Measurements from ENCODE around the gene CD84.

The CD84 gene

DNA sequence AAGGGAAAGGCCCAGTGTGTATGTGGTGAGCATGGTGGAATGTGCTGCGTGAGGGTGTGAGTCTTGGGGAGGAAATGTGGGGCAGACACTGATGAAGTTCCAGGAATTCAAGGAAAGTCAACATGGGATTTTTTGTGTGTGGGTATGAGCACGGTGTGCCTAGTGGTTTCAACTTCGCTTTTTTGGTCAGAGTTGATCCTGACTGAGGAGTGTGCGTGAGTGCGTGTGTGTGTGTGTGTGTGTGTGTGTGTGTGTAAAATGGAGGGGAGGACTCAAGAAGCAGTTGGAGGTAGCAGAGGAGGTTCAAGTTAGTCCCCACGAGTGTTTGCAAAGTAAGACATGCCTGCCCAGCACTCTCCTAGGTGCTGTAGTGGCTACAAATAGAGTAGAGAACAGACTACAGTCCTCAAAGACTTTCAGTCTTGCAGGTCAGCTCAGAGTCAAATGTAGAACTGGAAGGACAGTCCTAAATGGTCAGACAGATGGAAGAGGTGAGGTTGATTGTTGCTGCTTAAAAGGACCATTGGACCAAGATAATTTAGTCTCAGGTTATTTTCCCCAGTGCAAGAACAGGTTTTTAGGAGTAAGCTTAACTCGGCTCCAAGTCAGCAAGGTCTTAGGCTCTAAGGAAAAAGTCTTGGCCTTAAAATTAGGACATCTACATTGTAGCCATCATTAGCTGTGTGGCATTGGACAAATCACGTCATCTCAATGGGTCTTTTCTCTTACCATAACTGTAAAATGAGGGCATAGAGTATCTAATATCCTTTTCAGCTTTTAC, 42.5 kb upstream of the CD84 start:
- Histone ChIP-seq H3K4me3 (ENCODE audit: low read length) (no peak overlapping the region), H3K27ac (ENCODE audit: low read length) (no peak overlapping the region), H3K4me1 (ENCODE audit: insufficient read depth, low read length) (no peaks in the 10 kb centered on the region), H3K36me3 (ENCODE audit: insufficient read depth, low read depth, low read length) (no peaks in the 10 kb centered on the region), H3K9me3 (ENCODE audit: insufficient read depth, low read depth, low read length) (0 out of 2 replicates have a peak, but pooled peaks cover 4% of the 10 kb centered on the region), H3K27me3 (ENCODE audit: insufficient read depth, low read length) (no peaks in the 10 kb centered on the region), H3K9ac (ENCODE audit: low read depth, low read length) (no peak overlapping the region)

DNA sequence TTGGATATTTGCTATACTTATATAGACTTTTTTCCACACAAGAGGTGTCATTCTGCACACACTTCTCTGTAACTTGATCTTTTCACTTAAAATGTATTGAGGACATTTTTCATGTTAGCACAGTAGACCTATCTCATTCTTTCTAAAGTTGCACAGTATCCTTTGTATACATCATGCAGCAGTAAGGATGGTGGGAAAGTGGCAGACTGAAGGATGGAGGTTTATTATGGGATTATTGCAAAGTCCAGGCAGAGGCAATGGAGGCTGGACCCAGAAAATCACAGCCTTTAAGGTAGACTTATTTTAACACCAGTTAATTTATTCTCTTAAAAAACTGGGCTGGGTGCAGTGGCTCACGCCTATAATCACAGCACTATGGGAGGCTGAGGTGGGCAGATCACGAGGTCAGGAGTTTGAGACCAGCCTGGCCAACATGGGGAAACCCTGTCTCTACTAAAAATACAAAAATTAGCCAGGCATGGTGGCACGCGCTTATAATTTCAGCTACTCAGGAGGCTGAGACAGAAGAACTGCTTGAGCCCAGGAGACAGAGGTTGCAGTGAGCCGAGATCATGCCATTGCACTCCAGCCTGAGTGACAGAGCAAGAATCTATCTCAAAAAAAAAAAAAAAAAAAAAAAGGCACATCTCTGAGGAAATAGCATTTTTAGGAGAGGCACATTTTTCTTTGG, 41.8 kb upstream of the CD84 start:
- no peaks in the 10 kb centered on the region for H3K27me3 ChIP-seq (ENCODE audit: insufficient read depth, low read length)
- no peak overlapping the region for H3K4me3 ChIP-seq (ENCODE audit: low read length)
- H3K4me1 ChIP-seq (ENCODE audit: insufficient read depth, low read length): no peaks in the 10 kb centered on the region
- no peak overlapping the region for H3K9ac ChIP-seq (ENCODE audit: low read depth, low read length)
- H3K36me3 ChIP-seq (ENCODE audit: insufficient read depth, low read depth, low read length): no peaks in the 10 kb centered on the region
- no peak overlapping the region for H3K27ac ChIP-seq (ENCODE audit: low read length)
- 0 out of 2 replicates have a peak, but pooled peaks cover 4% of the 10 kb centered on the region for H3K9me3 ChIP-seq (ENCODE audit: insufficient read depth, low read depth, low read length)

DNA sequence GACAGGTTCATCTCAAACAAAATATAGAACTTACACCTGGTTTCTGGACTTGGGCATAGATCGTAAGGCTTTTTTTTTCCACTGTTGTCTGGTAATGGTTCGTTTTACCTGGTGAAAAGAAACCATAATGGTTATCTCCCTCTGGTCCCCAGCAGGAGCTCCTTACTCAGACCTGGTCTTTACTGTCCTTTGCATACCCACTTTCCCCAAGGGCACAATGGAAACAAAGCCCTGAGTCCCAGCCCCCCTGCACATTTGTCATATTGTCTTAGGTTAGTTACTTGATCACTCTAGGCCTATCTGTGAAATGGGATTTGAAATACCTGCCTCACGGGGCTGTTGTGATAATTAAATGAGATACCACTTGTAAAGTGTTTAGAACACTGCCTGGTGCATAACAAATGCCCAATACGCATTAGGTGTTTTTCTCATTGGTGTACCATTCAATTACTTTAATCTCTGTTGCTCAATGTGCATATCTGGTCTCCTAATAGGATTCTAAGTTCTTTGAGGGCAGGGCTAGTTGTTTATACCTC, 40.5 kb upstream of the CD84 start:
- Histone ChIP-seq H3K9ac (ENCODE audit: low read depth, low read length) (no peak overlapping the region), H3K9me3 (ENCODE audit: insufficient read depth, low read depth, low read length) (0 out of 2 replicates have a peak, but pooled peaks cover 4% of the 10 kb centered on the region), H3K27me3 (ENCODE audit: insufficient read depth, low read length) (no peaks in the 10 kb centered on the region), H3K36me3 (ENCODE audit: insufficient read depth, low read depth, low read length) (no peaks in the 10 kb centered on the region), H3K4me1 (ENCODE audit: insufficient read depth, low read length) (no peaks in the 10 kb centered on the region), H3K27ac (ENCODE audit: low read length) (no peak overlapping the region), H3K4me3 (ENCODE audit: low read length) (no peak overlapping the region)

DNA sequence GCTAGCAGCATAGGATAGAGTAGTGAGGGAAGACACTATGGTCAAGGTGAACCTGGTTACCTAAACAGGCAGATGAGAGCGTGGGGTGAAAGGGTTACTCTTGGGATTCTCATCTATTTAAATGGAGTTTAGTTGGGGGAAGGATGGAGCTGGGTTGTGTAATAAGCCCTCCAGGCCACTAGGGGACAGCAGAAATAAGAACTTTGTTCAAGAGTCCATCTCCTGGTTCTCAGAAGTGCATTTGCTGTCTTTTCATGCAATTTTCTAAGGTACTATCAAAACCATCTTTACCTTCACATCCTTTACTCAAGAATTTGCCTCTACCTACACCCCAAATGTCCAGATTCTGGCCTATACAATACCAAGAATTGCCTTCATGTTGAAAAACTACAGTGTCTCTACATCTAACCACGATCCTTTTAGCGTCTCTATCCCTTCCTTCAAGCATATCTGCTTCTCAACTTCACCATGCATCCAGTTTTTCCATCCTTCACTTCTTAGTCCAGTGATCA, 39.5 kb upstream of the CD84 start:
- Histone ChIP-seq H3K4me1 (ENCODE audit: insufficient read depth, low read length) (no peaks in the 10 kb centered on the region), H3K27ac (ENCODE audit: low read length) (no peak overlapping the region), H3K36me3 (ENCODE audit: insufficient read depth, low read depth, low read length) (no peaks in the 10 kb centered on the region), H3K27me3 (ENCODE audit: insufficient read depth, low read length) (no peaks in the 10 kb centered on the region), H3K9me3 (ENCODE audit: insufficient read depth, low read depth, low read length) (0 out of 2 replicates have a peak, but pooled peaks cover 4% of the 10 kb centered on the region), H3K9ac (ENCODE audit: low read depth, low read length) (no peak overlapping the region), H3K4me3 (ENCODE audit: low read length) (no peak overlapping the region)

DNA sequence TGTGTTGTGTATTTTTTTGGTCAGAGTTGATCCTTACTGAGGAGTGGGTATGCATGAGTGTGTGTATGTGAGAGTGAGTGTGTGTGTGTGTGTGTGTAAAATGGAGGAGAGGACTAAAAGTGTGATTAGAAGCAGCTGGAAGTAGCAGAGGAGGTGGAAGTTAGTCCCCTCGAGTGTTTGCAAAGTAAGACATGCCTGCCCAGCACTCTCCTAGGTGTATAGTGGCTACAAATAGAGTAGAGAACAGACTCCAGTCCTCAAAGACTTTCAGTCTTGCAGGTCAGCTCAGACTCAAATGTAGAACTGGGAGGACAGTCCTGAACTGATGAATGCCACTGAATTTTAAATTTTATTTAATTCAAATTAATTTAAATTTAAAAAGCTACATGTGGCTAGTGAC, 39.0 kb upstream of the CD84 start:
- Histone ChIP-seq H3K9me3 (ENCODE audit: insufficient read depth, low read depth, low read length) (0 out of 2 replicates have a peak, but pooled peaks cover 4% of the 10 kb centered on the region), H3K27ac (ENCODE audit: low read length) (no peak overlapping the region), H3K36me3 (ENCODE audit: insufficient read depth, low read depth, low read length) (no peaks in the 10 kb centered on the region), H3K9ac (ENCODE audit: low read depth, low read length) (no peak overlapping the region), H3K4me3 (ENCODE audit: low read length) (no peak overlapping the region), H3K4me1 (ENCODE audit: insufficient read depth, low read length) (no peaks in the 10 kb centered on the region), H3K27me3 (ENCODE audit: insufficient read depth, low read length) (no peaks in the 10 kb centered on the region)

DNA sequence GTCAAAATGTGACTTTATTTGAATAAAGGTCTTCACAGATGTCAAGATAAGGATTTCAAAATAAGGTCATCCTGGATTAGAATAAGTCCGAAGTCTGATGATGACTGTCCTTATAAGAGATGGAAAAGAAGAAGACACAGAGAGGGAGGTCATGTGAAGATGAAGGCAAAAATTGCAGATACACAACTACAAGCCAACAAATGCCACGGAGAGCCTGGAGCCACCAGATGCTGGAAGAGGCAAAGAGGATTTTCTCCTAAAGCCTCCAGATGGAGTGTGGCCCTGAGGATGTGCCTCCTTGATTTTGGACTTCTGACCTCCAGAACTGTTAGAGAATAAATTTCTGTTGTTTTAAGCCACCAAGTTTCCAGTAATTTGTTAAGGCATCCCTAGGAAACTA, 36.4 kb upstream of the CD84 start:
- Histone ChIP-seq H3K27me3 (ENCODE audit: insufficient read depth, low read length) (no peaks in the 10 kb centered on the region), H3K9ac (ENCODE audit: low read depth, low read length) (no peak overlapping the region), H3K9me3 (ENCODE audit: insufficient read depth, low read depth, low read length) (0 out of 2 replicates have a peak, but pooled peaks cover 4% of the 10 kb centered on the region), H3K4me3 (ENCODE audit: low read length) (no peak overlapping the region), H3K4me1 (ENCODE audit: insufficient read depth, low read length) (no peaks in the 10 kb centered on the region), H3K27ac (ENCODE audit: low read length) (no peak overlapping the region), H3K36me3 (ENCODE audit: insufficient read depth, low read depth, low read length) (no peaks in the 10 kb centered on the region)

DNA sequence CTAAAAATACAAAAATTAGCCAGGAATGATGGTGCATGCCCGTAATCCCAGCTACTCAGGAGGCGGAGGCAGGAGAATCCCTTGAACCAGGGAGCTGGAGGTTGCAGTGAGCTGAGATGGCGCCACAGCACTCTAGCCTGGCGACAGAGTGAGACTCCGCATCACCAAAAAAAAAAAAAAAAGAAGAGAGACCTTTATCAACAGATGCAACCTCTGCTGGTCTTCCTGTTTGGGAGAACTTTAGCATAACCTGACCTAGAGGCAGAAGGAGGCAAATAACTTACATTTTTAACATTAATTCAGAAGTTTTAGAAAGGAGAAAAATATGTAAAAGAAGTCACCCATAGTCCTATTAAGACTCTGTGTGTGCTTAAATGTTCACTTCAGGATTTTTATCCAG, 35.1 kb upstream of the CD84 start:
- H3K27me3 ChIP-seq (ENCODE audit: insufficient read depth, low read length): no peaks in the 10 kb centered on the region
- no peak overlapping the region for H3K9ac ChIP-seq (ENCODE audit: low read depth, low read length)
- no peak overlapping the region for H3K4me3 ChIP-seq (ENCODE audit: low read length)
- H3K4me1 ChIP-seq (ENCODE audit: insufficient read depth, low read length): no peaks in the 10 kb centered on the region
- H3K36me3 ChIP-seq (ENCODE audit: insufficient read depth, low read depth, low read length): no peaks in the 10 kb centered on the region
- 0 out of 2 replicates have a peak, but pooled peaks cover 4% of the 10 kb centered on the region for H3K9me3 ChIP-seq (ENCODE audit: insufficient read depth, low read depth, low read length)
- H3K27ac ChIP-seq (ENCODE audit: low read length): no peak overlapping the region

DNA sequence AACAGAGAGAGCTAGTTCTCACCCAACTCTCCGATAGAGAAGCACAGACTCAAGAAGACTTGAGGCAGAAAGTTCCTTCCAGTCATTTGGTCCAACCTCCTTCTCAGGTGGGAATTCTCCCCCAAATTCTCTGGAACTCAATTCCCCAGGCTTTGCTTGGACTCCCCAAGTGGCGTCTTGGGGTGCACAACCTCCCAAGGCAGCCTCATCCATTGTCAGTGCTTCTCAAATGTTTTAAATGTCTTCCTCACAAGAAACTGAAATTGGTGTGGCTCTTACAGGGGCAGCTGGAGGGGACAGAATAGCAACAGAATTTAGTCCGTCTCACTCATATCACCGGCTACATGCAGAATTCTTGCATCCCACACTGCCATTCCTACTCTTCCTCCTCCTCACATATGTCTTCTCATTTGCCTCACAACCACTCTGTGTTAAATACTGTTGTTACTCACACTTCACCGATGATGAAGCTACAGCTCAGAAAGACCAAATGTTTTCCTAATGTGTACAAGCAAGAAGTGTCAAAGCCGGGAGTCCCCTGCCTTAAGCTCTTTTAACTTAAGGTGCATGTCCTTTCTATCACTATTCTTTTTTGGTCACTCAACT, 33.4 kb upstream of the CD84 start:
- H3K4me1 ChIP-seq (ENCODE audit: insufficient read depth, low read length): no peaks in the 10 kb centered on the region
- no peak overlapping the region for H3K4me3 ChIP-seq (ENCODE audit: low read length)
- no peaks in the 10 kb centered on the region for H3K9me3 ChIP-seq (ENCODE audit: insufficient read depth, low read depth, low read length)
- no peaks in the 10 kb centered on the region for H3K27me3 ChIP-seq (ENCODE audit: insufficient read depth, low read length)
- H3K27ac ChIP-seq (ENCODE audit: low read length): no peak overlapping the region
- H3K36me3 ChIP-seq (ENCODE audit: insufficient read depth, low read depth, low read length): no peaks in the 10 kb centered on the region
- H3K9ac ChIP-seq (ENCODE audit: low read depth, low read length): no peak overlapping the region

DNA sequence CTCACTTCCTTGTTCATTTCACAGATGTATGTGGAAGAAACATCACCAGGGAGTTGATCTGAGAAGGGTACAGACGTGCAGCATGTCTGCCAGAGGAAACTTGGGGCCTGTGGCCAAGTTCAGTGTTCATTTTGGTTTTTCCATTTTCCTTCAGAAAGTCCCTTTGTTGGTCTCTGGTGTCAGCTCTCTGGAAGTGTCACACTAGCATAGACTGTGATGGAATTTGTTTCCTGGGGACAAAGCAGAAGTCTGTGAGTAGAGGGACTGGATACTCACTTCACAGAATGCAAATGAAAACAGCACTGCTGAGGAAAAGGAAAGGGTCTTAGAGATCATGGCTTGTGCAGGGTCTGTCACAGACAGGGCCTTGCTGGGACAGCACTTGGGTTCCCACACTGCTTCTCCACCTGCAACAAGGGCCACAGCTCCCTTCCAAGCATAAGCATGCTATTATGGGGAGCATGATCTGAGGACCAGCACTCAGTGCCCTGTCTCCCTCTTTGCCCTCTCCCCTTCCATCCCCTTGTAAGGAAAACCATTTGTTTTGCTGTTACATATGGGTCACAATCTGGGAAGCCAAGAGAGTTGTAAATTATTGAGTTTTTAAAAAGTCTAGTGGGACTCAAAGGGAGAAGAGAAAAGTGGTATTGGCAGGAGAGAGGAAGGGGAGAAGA, 31.4 kb upstream of the CD84 start:
- Histone ChIP-seq H3K9me3 (ENCODE audit: insufficient read depth, low read depth, low read length) (no peaks in the 10 kb centered on the region), H3K27ac (ENCODE audit: low read length) (no peak overlapping the region), H3K4me3 (ENCODE audit: low read length) (no peak overlapping the region), H3K9ac (ENCODE audit: low read depth, low read length) (no peak overlapping the region), H3K4me1 (ENCODE audit: insufficient read depth, low read length) (no peaks in the 10 kb centered on the region), H3K27me3 (ENCODE audit: insufficient read depth, low read length) (no peaks in the 10 kb centered on the region), H3K36me3 (ENCODE audit: insufficient read depth, low read depth, low read length) (no peaks in the 10 kb centered on the region)

DNA sequence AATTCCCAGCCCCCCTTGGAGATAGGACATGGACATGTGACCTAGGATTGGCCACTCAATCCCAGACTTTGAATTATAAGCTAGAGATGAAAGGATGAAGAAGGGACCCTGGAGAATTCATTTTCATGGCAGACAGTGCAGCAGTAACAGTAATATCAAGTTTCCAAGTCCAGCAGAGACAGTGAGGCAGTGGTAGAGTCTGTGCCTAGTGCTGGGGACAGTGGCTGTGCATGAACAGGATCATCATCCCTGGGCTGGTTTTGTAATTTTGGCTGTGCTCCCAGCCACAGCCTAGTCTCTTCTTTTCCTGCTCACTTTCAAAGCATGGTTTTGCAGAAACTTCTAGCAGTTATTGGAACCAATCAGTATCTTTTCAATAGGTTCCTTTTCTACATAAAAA, 29.6 kb upstream of the CD84 start:
- Histone ChIP-seq H3K27ac (ENCODE audit: low read length) (no peak overlapping the region), H3K9ac (ENCODE audit: low read depth, low read length) (no peak overlapping the region)

DNA sequence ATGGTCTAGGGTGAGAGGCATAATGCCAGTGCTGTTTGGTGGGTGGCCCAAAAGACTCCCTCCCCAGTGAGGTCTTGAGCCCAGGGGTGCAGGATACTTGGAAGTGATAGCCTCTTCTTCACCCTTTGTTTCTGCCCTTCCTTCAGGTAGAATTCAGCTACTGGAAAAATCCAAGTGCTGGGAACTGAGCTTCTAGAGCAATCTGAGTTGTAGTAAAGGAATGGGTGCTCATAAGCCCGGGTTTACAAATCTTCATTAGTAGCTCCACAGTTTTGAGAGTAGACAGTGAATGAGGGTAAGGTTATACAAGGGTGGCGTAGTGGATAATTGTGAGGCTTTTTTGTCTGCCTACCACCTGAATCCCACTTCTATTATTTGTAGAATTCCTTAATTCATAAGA, 29.2 kb upstream of the CD84 start:
- Histone ChIP-seq H3K27me3 (ENCODE audit: insufficient read depth, low read length) (no peaks in the 10 kb centered on the region), H3K36me3 (ENCODE audit: insufficient read depth, low read depth, low read length) (no peaks in the 10 kb centered on the region), H3K4me3 (ENCODE audit: low read length) (no peak overlapping the region), H3K27ac (ENCODE audit: low read length) (no peak overlapping the region), H3K9ac (ENCODE audit: low read depth, low read length) (no peak overlapping the region), H3K4me1 (ENCODE audit: insufficient read depth, low read length) (no peaks in the 10 kb centered on the region), H3K9me3 (ENCODE audit: insufficient read depth, low read depth, low read length) (no peaks in the 10 kb centered on the region)

More for the DNA sequence above, 29.6 kb upstream of the CD84 start:
- Histone ChIP-seq H3K27me3 (ENCODE audit: insufficient read depth, low read length) (no peaks in the 10 kb centered on the region), H3K9me3 (ENCODE audit: insufficient read depth, low read depth, low read length) (no peaks in the 10 kb centered on the region), H3K36me3 (ENCODE audit: insufficient read depth, low read depth, low read length) (no peaks in the 10 kb centered on the region), H3K4me3 (ENCODE audit: low read length) (no peak overlapping the region), H3K4me1 (ENCODE audit: insufficient read depth, low read length) (no peaks in the 10 kb centered on the region)

Data from iPS-20b (cell line).